Measurements from ENCODE around the gene PLCB4. TPM values are rescaled to one million over a fixed set of nuclear protein-coding genes. Genes with fewer than 3 reads are reported as not detected.
A peak's percentile ranks its signal among the peaks of the same experiment; 100 is the strongest.

PLCB4 gene
- total RNA-seq, 1 donor from 2014 or later = 20.6 TPM

GRCh38 chr20:9402546-9402945, 333.7 kb downstream of the PLCB4 start:
- no peak overlapping the region for H3K4me3 Mint-ChIP-seq
- no peaks in the 10 kb centered on the region for H3K9me3 ChIP-seq (ENCODE audit: low read depth)
- no peaks in the 10 kb centered on the region for H3K36me3 ChIP-seq
- peaks cover 3% of the 10 kb centered on the region for H3K4me1 Mint-ChIP-seq
- no peaks in the 10 kb centered on the region for H3K36me3 Mint-ChIP-seq
- H3K79me2 ChIP-seq (ENCODE audit: low read depth) = no peaks in the 10 kb centered on the region
- H3K4me2 ChIP-seq = no peak overlapping the region
- H3K27me3 ChIP-seq = no peaks in the 10 kb centered on the region
- peaks cover 6% of the 10 kb centered on the region for H3K4me1 ChIP-seq
- H3K9ac ChIP-seq = no peak overlapping the region
- no peak for DNase-seq (ENCODE audit: low spot score)
- no peak overlapping the region for H3K4me3 ChIP-seq
- no peaks in the 10 kb centered on the region for H3K9me3 Mint-ChIP-seq
- H3K27ac ChIP-seq = no peak overlapping the region
- H4K20me1 ChIP-seq (ENCODE audit: low read depth) = no peaks in the 10 kb centered on the region
- no peak overlapping the region for H2AFZ ChIP-seq (replicated peaks)
- no peak overlapping the region for H3K27ac Mint-ChIP-seq
- H3K27me3 Mint-ChIP-seq (ENCODE audit: insufficient read depth, low read depth) = no peaks in the 10 kb centered on the region
- H3F3A ChIP-seq (ENCODE audit: low read depth) = no peaks in the 10 kb centered on the region
- TF ChIP-seq CTCF (IDR thresholded peaks at IDR 0.05) (no peak), EZH2 (IDR thresholded peaks at IDR 0.05) (no peak), EZH2phosphoT487 (IDR thresholded peaks at IDR 0.05) (no peak)

DNA sequence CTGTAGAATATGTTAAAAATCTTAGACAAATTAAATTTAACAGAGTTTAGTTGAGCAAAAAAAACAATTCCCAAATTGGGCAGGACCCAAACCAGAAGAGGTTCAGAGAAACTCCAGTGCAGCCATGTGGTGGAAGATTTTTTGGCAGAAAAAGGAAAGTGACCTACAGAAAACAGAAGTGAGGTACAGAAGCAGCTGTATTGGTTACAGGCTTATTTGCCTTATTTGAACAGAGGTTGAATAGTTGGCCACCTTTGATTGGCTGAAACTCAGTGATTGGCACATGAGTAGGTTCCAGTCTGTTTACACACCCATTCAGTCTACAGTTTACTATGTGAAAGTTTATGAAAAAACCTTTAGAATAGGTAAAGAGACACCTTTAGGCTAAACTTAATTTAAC, 334.6 kb downstream of the PLCB4 start:
- Histone ChIP-seq H3K27me3 (no peaks in the 10 kb centered on the region), H2AFZ (replicated peaks) (no peak overlapping the region), H3K9me3 (ENCODE audit: low read depth) (no peaks in the 10 kb centered on the region), H4K20me1 (ENCODE audit: low read depth) (no peaks in the 10 kb centered on the region), H3K4me3 (no peak overlapping the region), H3K4me2 (no peak overlapping the region), H3K36me3 (no peaks in the 10 kb centered on the region), H3K9ac (no peak overlapping the region), H3K79me2 (ENCODE audit: low read depth) (no peaks in the 10 kb centered on the region), H3F3A (ENCODE audit: low read depth) (no peaks in the 10 kb centered on the region), H3K27ac (no peak overlapping the region), H3K4me1 (peaks cover 6% of the 10 kb centered on the region)
- Mint-ChIP-seq H3K27me3 (ENCODE audit: insufficient read depth, low read depth) (no peaks in the 10 kb centered on the region), H3K9me3 (no peaks in the 10 kb centered on the region), H3K4me3 (no peak overlapping the region), H3K4me1 (peaks cover 3% of the 10 kb centered on the region), H3K36me3 (no peaks in the 10 kb centered on the region), H3K27ac (no peak overlapping the region)
- no peak for TF ChIP-seq EZH2phosphoT487 (IDR thresholded peaks at IDR 0.05)
- TF ChIP-seq CTCF (IDR thresholded peaks at IDR 0.05) = no peak
- TF ChIP-seq EZH2 (IDR thresholded peaks at IDR 0.05) = no peak
- DNase-seq (ENCODE audit: low spot score) = no peak

GRCh38 chr20:9407805-9408421, 339.0 kb downstream of the PLCB4 start:
- Mint-ChIP-seq H3K36me3 (peaks cover 12% of the 10 kb centered on the region), H3K27ac (no peak overlapping the region), H3K9me3 (no peaks in the 10 kb centered on the region), H3K4me1 (no peaks in the 10 kb centered on the region), H3K4me3 (no peak overlapping the region), H3K27me3 (ENCODE audit: insufficient read depth, low read depth) (no peaks in the 10 kb centered on the region)
- Histone ChIP-seq H3K79me2 (ENCODE audit: low read depth) (no peaks in the 10 kb centered on the region), H3K27me3 (no peaks in the 10 kb centered on the region), H2AFZ (replicated peaks) (no peak overlapping the region), H3K4me1 (no peaks in the 10 kb centered on the region), H3K4me3 (no peak overlapping the region), H3K27ac (no peak overlapping the region), H3K9ac (no peak overlapping the region), H3K4me2 (no peak overlapping the region), H4K20me1 (ENCODE audit: low read depth) (no peaks in the 10 kb centered on the region), H3F3A (ENCODE audit: low read depth) (no peaks in the 10 kb centered on the region), H3K36me3 (no peaks in the 10 kb centered on the region), H3K9me3 (ENCODE audit: low read depth) (no peaks in the 10 kb centered on the region)
- TF ChIP-seq CTCF (IDR thresholded peaks at IDR 0.05) = peak; percentile 93
- no peak for TF ChIP-seq EZH2 (IDR thresholded peaks at IDR 0.05)
- DNase-seq (ENCODE audit: low spot score) = peak; percentile 67
